Measurements from ENCODE around the gene PRIMPOL. TPM values are rescaled to one million over a fixed set of nuclear protein-coding genes. Genes with fewer than 3 reads are reported as not detected.

PRIMPOL gene
- total and polyA plus RNA-seq, 9 of the 15 experiments (the other 6 are each of a cell fraction or from before 2014, with no cell fraction given) = 11.0 to 32.0 (median 16.1) TPM

DNA sequence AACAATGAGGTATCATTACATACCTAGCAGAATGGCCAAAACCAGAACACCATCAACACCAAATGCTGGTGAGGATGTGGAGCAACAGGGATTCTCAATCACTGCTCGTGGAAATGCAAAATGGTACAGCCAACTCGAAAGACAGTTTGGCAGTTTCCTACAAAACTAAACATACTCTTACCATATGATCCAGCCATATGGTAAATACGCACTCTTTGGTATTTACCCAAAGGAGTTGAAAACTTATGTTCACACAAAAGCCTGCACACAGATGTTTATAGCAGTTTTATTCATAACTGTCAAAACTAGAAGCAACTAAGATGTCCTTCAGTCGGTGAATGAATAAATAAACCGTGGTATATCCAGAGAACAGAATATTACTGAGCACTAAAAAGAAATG, 8.1 kb upstream of the PRIMPOL start:
- 90% methylated on average over 5 of the region's 5 CpGs for WGBS (ENCODE audit: insufficient coverage, low coverage, missing lambda C conversion rate)
- no peak for DNase-seq (ENCODE audit: extremely low read depth in 1 of 4, low spot score in 3 of 4)
- H3K27ac ChIP-seq (ENCODE audit: extremely low read depth, low read depth, low read length) = no peak overlapping the region
- ChIA-PET POLR2A (no interaction called here), CTCF (ENCODE audit: low intra/inter-chr PET ratio) (no interaction called here)
- H3K36me3 ChIP-seq (ENCODE audit: control insufficient read depth, insufficient read depth, low read length) = peaks cover 64% of the 10 kb centered on the region
- no peak overlapping the region for H3K4me3 ChIP-seq
- no peaks in the 10 kb centered on the region for H4K20me1 ChIP-seq (replicated peaks; ENCODE audit: control insufficient read depth, insufficient read depth, low read length)
- FAIRE-seq = no peak
- no peaks in the 10 kb centered on the region for H3K4me1 ChIP-seq (replicated peaks in 1 of 2; ENCODE audit: control insufficient read depth in 2 of 2, insufficient read depth in 2 of 2, low read length in 2 of 2)
- no peak for TF ChIP-seq DNMT1 (IDR thresholded peaks at IDR 0.05)
- no peak for TF ChIP-seq TBL1XR1 (IDR thresholded peaks at IDR 0.05; ENCODE audit: low read length in 2 of 2)
- TF ChIP-seq MAFG (tag; conservative IDR thresholded peaks at IDR 0.05) = no peak
- no peak for TF ChIP-seq ZNF224 (CRISPR knock-in tag; IDR thresholded peaks at IDR 0.05)
- TF ChIP-seq RAD51 (IDR thresholded peaks at IDR 0.05; ENCODE audit: borderline replicate concordance, low read depth) = no peak
- no peak for TF ChIP-seq CREB1 (IDR thresholded peaks at IDR 0.05)
- no peak for TF ChIP-seq CREB1 (CRISPR knock-in tag; IDR thresholded peaks at IDR 0.05)
- TF ChIP-seq ZNF354B (CRISPR knock-in tag; IDR thresholded peaks at IDR 0.05) = no peak
- TF ChIP-seq, protein P1, sequence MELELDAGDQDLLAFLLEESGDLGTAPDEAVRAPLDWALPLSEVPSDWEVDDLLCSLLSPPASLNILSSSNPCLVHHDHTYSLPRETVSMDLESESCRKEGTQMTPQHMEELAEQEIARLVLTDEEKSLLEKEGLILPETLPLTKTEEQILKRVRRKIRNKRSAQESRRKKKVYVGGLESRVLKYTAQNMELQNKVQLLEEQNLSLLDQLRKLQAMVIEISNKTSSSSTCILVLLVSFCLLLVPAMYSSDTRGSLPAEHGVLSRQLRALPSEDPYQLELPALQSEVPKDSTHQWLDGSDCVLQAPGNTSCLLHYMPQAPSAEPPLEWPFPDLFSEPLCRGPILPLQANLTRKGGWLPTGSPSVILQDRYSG (tag; conservative IDR thresholded peaks at IDR 0.05; ENCODE audit: low read depth) = no peak
- TF ChIP-seq ZNF253 (CRISPR knock-in tag; conservative IDR thresholded peaks at IDR 0.05) = no peak
- TF ChIP-seq CBX8 (IDR thresholded peaks at IDR 0.05; ENCODE audit: borderline replicate concordance, extremely low read depth, low read depth, low read length, poor library complexity, severe bottlenecking) = no peak
- TF ChIP-seq TAF9B (IDR thresholded peaks at IDR 0.05; ENCODE audit: partially characterized antibody) = no peak
- TF ChIP-seq ZNF584 (CRISPR knock-in tag; IDR thresholded peaks at IDR 0.05; ENCODE audit: low read depth) = no peak
- TF ChIP-seq CHCHD3 (CRISPR knock-in tag; IDR thresholded peaks at IDR 0.05) = no peak
- no peak for TF ChIP-seq FOXA1 (IDR thresholded peaks at IDR 0.05; ENCODE audit: borderline replicate concordance)
- no peak for TF ChIP-seq CCAR2 (IDR thresholded peaks at IDR 0.05; ENCODE audit: low read depth, low read length)
- TF ChIP-seq GMEB1 (CRISPR knock-in tag; IDR thresholded peaks at IDR 0.05) = no peak
- no peak for TF ChIP-seq BRD9 (IDR thresholded peaks at IDR 0.05; ENCODE audit: low read depth, partially characterized antibody)
- TF ChIP-seq, protein P2, sequence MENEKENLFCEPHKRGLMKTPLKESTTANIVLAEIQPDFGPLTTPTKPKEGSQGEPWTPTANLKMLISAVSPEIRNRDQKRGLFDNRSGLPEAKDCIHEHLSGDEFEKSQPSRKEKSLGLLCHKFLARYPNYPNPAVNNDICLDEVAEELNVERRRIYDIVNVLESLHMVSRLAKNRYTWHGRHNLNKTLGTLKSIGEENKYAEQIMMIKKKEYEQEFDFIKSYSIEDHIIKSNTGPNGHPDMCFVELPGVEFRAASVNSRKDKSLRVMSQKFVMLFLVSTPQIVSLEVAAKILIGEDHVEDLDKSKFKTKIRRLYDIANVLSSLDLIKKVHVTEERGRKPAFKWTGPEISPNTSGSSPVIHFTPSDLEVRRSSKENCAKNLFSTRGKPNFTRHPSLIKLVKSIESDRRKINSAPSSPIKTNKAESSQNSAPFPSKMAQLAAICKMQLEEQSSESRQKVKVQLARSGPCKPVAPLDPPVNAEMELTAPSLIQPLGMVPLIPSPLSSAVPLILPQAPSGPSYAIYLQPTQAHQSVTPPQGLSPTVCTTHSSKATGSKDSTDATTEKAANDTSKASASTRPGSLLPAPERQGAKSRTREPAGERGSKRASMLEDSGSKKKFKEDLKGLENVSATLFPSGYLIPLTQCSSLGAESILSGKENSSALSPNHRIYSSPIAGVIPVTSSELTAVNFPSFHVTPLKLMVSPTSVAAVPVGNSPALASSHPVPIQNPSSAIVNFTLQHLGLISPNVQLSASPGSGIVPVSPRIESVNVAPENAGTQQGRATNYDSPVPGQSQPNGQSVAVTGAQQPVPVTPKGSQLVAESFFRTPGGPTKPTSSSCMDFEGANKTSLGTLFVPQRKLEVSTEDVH (IDR thresholded peaks at IDR 0.05; ENCODE audit: low read depth, partially characterized antibody) = no peak
- no peak for TF ChIP-seq RUNX1 (IDR thresholded peaks at IDR 0.05; ENCODE audit: low read depth)
- no TSS peak for BruUV-seq (replicated peaks)
- no peaks in the 10 kb centered on the region for H3K9me1 ChIP-seq (ENCODE audit: control insufficient read depth, insufficient read depth, low read length)
- H3K9me3 ChIP-seq (replicated peaks; ENCODE audit: control insufficient read depth, insufficient read depth, low read depth, low read length) = no peaks in the 10 kb centered on the region
- intact Hi-C loops (cut with micrococcal nuclease) = loop anchor here (10.0 kb wide), 1 partner anchor 363 kb away; no protein-coding TSS in a partner anchor
- no peak overlapping the region for H2AFZ ChIP-seq (ENCODE audit: low read depth, low read length)
- no peak overlapping the region for H3K9ac ChIP-seq (ENCODE audit: insufficient read depth in 1 of 2, low read depth in 2 of 2, low read length in 2 of 2)
- no peak overlapping the region for H3K4me2 ChIP-seq (ENCODE audit: insufficient read depth, low read length)
- H3K79me2 ChIP-seq (ENCODE audit: control insufficient read depth, insufficient read depth, low read length) = peaks cover 49% of the 10 kb centered on the region
- in situ Hi-C loops (cut with MboI) = no loop called here
- ATAC-seq = no peak
- H3K27me3 ChIP-seq (ENCODE audit: control insufficient read depth in 2 of 2, insufficient read depth in 2 of 2, low read length in 2 of 2) = no peaks in the 10 kb centered on the region

Data from K562 (cell line).